ENCODE data around the gene CRYGB. TPM values are rescaled to one million over a fixed set of nuclear protein-coding genes. Genes with fewer than 3 reads are reported as not detected.
"Not testable (repeated sequence)": the region's sequence is repeated elsewhere in the genome, so short reads cannot be mapped to it uniquely, and the experiment has no call there.

The CRYGB gene
- total and polyA plus RNA-seq, 10 of the 15 experiments (the other 5 are each of a cell fraction or from before 2014, with no cell fraction given), result not detected

DNA sequence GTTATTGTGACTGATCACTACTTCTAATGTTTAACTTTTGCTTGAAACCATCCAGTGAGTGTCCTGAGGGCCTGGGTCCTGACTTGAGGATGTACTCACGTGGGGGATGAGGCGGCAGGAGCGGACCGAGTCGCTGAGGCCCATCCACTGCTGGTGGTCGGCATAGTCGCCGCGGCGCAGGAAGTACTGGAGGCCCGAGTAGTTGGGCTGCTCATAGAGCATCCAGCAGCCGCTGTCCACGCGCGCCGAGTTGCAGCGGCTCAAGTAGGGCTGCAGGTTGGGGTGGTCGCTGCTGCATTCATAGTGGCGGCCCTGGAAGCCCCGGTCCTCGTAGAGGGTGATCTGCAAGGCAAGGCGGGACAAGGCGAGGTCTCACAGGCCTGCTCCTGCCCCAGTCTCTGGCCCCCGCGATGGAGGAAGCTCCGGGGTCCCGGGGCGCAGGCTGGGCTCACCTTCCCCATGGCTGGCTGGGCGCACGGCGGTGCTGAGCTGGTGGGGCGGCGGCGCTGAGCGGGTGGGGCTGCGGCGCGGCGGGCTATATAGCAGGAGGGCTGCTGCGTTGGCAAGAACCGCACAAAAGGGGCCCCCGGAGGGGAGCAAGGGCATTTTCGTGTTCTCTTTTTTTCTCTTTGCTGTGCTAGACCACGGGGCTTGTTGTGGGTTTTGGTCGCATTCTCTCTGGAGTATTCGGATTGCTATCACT is 21.8 kb downstream of the CRYGB start, which contains the start of gene CRYGD:
Gene CRYGD, minus strand, starts transcription at position 512 of the 703 bp plus-strand sequence. Its CDS starts 51 bp downstream, at position 461.
- H3K4me1 ChIP-seq (ENCODE audit: control insufficient read depth, insufficient read depth, low read length); FAIRE-seq; H3K79me2 ChIP-seq (ENCODE audit: control insufficient read depth, insufficient read depth, low read length); H3K36me3 ChIP-seq (ENCODE audit: control insufficient read depth in 2 of 2, insufficient read depth in 2 of 2, low read length in 1 of 2); H3K27me3 ChIP-seq (replicated peaks in 1 of 2; ENCODE audit: control insufficient read depth in 2 of 2, insufficient read depth in 2 of 2, low read length in 1 of 2); H3K4me3 ChIP-seq; in situ Hi-C loops (cut with MboI); CTCF ChIA-PET; RAD21 ChIA-PET (ENCODE audit: unreplicated experiment); BruUV-seq (replicated peaks); H3K27ac ChIP-seq (ENCODE audit: control insufficient read depth, insufficient read depth); SMC1A ChIA-PET (ENCODE audit: uncharacterized antibody, unreplicated experiment); intact Hi-C loops (cut with micrococcal nuclease; ENCODE audit: unreplicated experiment); H3K9ac ChIP-seq (ENCODE audit: control insufficient read depth, insufficient read depth, low read length); H4K20me1 ChIP-seq (ENCODE audit: control insufficient read depth, insufficient read depth); H3K9me3 ChIP-seq (replicated peaks; ENCODE audit: control insufficient read depth, insufficient read depth, low read length); H2AFZ ChIP-seq (ENCODE audit: control insufficient read depth, low read depth, low read length); DNase-seq (ENCODE audit: low read depth, low spot score); ATAC-seq; H3K4me2 ChIP-seq (ENCODE audit: control insufficient read depth, insufficient read depth): not testable (repeated sequence)
- POLR2A ChIA-PET, result interaction anchor here (0.6 kb wide), 1 partner anchor 99 kb away, joined by 5 read pairs; the partner anchor contains the start of gene PLEKHM3
- WGBS (ENCODE audit: insufficient coverage, insufficient replicate concordance, low lambda C conversion rate, missing lambda C conversion rate), result 23% methylated on average over 46 of the region's 46 CpGs

- in situ Hi-C loops (cut with MboI) (no loop called here), intact Hi-C loops (cut with micrococcal nuclease; ENCODE audit: unreplicated experiment) (no loop called here)
- POLR2A ChIA-PET, result no interaction called here
- Histone ChIP-seq H2AFZ (ENCODE audit: control insufficient read depth, low read depth, low read length) (no peak overlapping the region), H3K4me3 (no peak overlapping the region), H3K9ac (ENCODE audit: control insufficient read depth, insufficient read depth, low read length) (no peak overlapping the region), H3K4me2 (ENCODE audit: control insufficient read depth, insufficient read depth) (no peak overlapping the region), H4K20me1 (ENCODE audit: control insufficient read depth, insufficient read depth) (no peaks in the 10 kb centered on the region), H3K27me3 (replicated peaks in 1 of 2; ENCODE audit: control insufficient read depth in 2 of 2, insufficient read depth in 2 of 2, low read length in 1 of 2) (peaks cover 0 to 7% of the 10 kb centered on the region in 2 experiments; a peak in 1 of 4 replicates), H3K27ac (ENCODE audit: control insufficient read depth, insufficient read depth) (no peak overlapping the region), H3K79me2 (ENCODE audit: control insufficient read depth, insufficient read depth, low read length) (no peaks in the 10 kb centered on the region), H3K9me3 (replicated peaks; ENCODE audit: control insufficient read depth, insufficient read depth, low read length) (no peaks in the 10 kb centered on the region; the same call in 2 of the 3 replicates), H3K4me1 (ENCODE audit: control insufficient read depth, insufficient read depth, low read length) (no peaks in the 10 kb centered on the region), H3K36me3 (ENCODE audit: control insufficient read depth in 2 of 2, insufficient read depth in 2 of 2, low read length in 1 of 2) (no peaks in the 10 kb centered on the region)
- SMC1A ChIA-PET (ENCODE audit: uncharacterized antibody, unreplicated experiment), result no interaction called here
- no peak for TF ChIP-seq USF2 (IDR thresholded peaks at IDR 0.05; ENCODE audit: borderline replicate concordance, low read depth, low read length)
- no peak for TF ChIP-seq ZZZ3 (IDR thresholded peaks at IDR 0.05; ENCODE audit: control insufficient read depth, insufficient read length, low read depth)
- no peak for TF ChIP-seq RCOR1 (conservative IDR thresholded peaks at IDR 0.05; ENCODE audit: low read depth, low read length)
- no peak for TF ChIP-seq TAF1 (IDR thresholded peaks at IDR 0.05; ENCODE audit: borderline replicate concordance, low read depth, low read length)
- TF ChIP-seq FOS (IDR thresholded peaks at IDR 0.05; ENCODE audit: borderline replicate concordance, extremely low read depth, insufficient read length), result no peak
- TF ChIP-seq KDM1A (IDR thresholded peaks at IDR 0.05; ENCODE audit: borderline replicate concordance), result no peak
- TF ChIP-seq EP300 (IDR thresholded peaks at IDR 0.05; ENCODE audit: borderline replicate concordance in 1 of 2, control insufficient read depth in 1 of 2, low read depth in 2 of 2, low read length in 2 of 2), result no peak
- TF ChIP-seq TARDBP (IDR thresholded peaks at IDR 0.05; ENCODE audit: borderline replicate concordance), result no peak
- no peak for TF ChIP-seq ZNF274 (IDR thresholded peaks at IDR 0.05; ENCODE audit: insufficient read depth, insufficient read length)
- TF ChIP-seq IRF5 (IDR thresholded peaks at IDR 0.05; ENCODE audit: borderline replicate concordance), result no peak
- CTCF ChIA-PET, result no interaction called here
- ATAC-seq (no peak), DNase-seq (ENCODE audit: low read depth, low spot score) (no peak), FAIRE-seq (no peak)
- BruUV-seq (replicated peaks), result no TSS peak
- 42% methylated on average over 1 of the region's 1 CpG for WGBS (ENCODE audit: insufficient coverage, insufficient replicate concordance, low lambda C conversion rate, missing lambda C conversion rate)
- RAD21 ChIA-PET (ENCODE audit: unreplicated experiment), result no interaction called here
These were observed 23.7 kb downstream of the CRYGB start for GRCh38 chr2:208122248-208122647.
